ENCODE measurements around the gene ATP6V1G3.

Gene ATP6V1G3

DNA sequence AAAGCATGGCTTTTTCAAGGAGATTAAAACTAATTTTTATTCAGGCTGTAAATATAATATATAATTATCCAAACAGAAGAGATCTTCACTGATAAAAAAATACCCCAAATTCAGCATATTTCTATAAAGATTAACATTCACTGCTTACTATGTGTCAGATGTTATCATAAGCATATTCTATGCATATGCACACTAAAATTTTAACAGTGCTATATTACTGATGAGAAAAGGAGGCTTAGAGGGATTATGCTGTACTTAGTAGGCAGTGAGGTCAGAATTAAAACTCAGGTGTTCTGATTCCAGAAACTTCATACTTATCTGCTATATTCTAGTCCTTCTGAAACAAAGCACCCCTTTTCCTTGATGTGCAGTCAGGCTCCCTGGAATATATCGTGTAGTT lies 33.8 kb upstream of the ATP6V1G3 start:
- no peak for DNase-seq (ENCODE audit: low spot score)
- ChIA-PET POLR2A (ENCODE audit: low non-redundant PET) (no interaction called here), CTCF (no interaction called here)
- no peak for TF ChIP-seq CTCF (conservative IDR thresholded peaks at IDR 0.05; ENCODE audit: low read depth)
- H3K27ac ChIP-seq: no peak overlapping the region

- CTCF ChIA-PET: interaction anchor here (0.6 to 1.1 kb wide), 3 partner anchors 12 to 34 kb away, joined by 3 to 6 read pairs (median 4); no protein-coding TSS in a partner anchor
- DNase-seq (ENCODE audit: low spot score): no peak
- H3K27ac ChIP-seq: no peak overlapping the region
- POLR2A ChIA-PET (ENCODE audit: low non-redundant PET): no interaction called here
- no peak for TF ChIP-seq CTCF (conservative IDR thresholded peaks at IDR 0.05; ENCODE audit: low read depth)
These were observed 24.2 kb upstream of the ATP6V1G3 start for GRCh38 chr1:198564716-198565115.

DNA sequence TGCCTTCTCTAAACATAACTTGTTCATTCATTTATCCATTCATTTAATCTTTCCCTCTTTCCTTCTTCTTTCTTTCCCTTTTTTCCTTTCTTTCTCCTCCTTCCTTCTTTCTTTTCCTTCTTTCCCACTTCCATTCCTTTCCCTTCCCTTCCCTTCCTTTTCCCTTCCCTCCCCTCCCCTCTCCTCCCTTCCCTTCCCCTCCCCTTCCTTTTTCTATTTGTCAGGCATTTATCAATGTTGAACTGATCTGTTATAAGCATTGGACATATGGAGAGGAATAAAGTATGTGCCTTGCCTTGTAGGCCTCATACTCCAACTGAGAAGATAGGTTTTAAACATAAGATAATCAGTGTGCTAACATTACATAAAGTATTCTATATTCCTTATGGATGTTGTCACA lies 23.7 kb upstream of the ATP6V1G3 start:
- DNase-seq (ENCODE audit: low spot score): no peak
- ChIA-PET CTCF (interaction anchor here (0.6 to 1.1 kb wide), 4 partner anchors 13 to 1340 kb away, joined by 3 to 6 read pairs (median 4); no protein-coding TSS in a partner anchor), POLR2A (ENCODE audit: low non-redundant PET) (interaction anchor here (0.5 kb wide), 1 partner anchor 1000 kb away, joined by 8 read pairs; no protein-coding TSS in a partner anchor)
- TF ChIP-seq CTCF (conservative IDR thresholded peaks at IDR 0.05; ENCODE audit: low read depth): no peak
- H3K27ac ChIP-seq: no peak overlapping the region

DNA sequence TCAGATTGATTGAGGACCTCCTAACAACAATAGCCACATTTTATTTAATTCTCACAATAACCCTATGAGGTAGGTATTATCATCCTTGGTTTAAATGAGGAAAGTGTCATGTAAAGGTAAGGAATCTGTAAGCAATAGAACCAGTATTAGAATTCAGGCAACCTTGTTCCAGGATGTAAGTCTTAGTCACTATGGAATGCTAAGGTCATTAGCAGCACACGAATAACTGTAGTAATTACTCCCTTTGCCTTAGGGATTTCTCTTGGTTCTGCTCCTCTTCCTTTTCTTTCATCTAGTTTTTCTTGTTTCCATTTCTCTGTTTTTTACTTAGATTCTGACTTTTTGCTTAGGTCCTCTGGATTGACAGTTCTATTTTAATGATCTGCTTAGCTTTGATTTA lies 23.1 kb upstream of the ATP6V1G3 start:
- CTCF ChIA-PET: interaction anchor here (0.6 to 1.1 kb wide), 3 partner anchors 21 to 1340 kb away, joined by 3 to 5 read pairs (median 4); no protein-coding TSS in a partner anchor
- POLR2A ChIA-PET (ENCODE audit: low non-redundant PET): no interaction called here
- DNase-seq (ENCODE audit: low spot score): peak; percentile 72
- no peak for TF ChIP-seq CTCF (conservative IDR thresholded peaks at IDR 0.05; ENCODE audit: low read depth)
- no peak overlapping the region for H3K27ac ChIP-seq

DNA sequence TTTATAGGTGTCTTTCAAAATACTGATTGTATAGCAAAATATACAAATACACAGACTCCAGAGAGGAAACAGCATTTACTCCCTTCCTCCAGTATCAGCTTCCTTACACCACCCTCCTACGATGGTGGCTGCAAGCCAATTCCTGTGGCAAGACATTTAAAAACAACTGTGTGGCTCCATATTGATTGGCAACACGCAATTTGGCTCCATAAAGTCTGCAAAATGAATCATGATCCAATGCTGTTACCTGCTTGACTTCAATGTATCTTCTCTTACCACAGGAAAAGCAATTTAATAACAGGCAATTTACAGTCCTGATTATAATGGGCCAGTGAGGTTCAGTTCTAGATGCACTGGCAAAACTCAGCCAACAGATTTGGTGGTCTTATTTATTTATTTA lies 19.7 kb upstream of the ATP6V1G3 start:
- DNase-seq (ENCODE audit: low spot score): no peak
- no peak overlapping the region for H3K27ac ChIP-seq
- CTCF ChIA-PET: interaction anchor here (0.6 to 0.7 kb wide), 2 partner anchors 15 to 112 kb away, joined by 3 to 4 read pairs; no protein-coding TSS in a partner anchor
- POLR2A ChIA-PET (ENCODE audit: low non-redundant PET): no interaction called here
- TF ChIP-seq CTCF (conservative IDR thresholded peaks at IDR 0.05; ENCODE audit: low read depth): no peak

DNA sequence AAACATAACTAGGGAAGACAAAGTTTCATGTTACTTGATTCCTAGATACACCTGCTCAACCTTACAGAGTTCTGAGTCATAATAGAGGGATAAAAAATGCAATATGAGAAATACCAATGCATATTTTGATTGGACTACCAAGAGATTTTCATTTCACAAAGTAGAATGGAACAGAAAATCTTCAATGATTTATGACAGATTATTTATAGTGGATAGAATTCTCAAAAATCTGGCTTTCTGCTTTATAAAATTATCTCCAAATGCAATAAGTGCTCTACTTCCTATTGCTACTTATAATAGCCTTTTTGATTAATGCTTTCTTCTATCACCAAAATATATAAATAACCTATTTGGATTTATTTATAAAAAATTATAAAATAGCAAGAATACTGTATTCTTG lies 18.9 kb upstream of the ATP6V1G3 start:
- no peak for TF ChIP-seq CTCF (conservative IDR thresholded peaks at IDR 0.05; ENCODE audit: low read depth)
- ChIA-PET CTCF (interaction anchor here (0.6 kb wide), 2 partner anchors 878 to 1414 kb away, joined by 3 read pairs; no protein-coding TSS in a partner anchor), POLR2A (ENCODE audit: low non-redundant PET) (no interaction called here)
- H3K27ac ChIP-seq: no peak overlapping the region
- no peak for DNase-seq (ENCODE audit: low spot score)
